HepG2 (cell line): ENCODE measurements around the gene RUSF1. TPM values are rescaled to one million over a fixed set of nuclear protein-coding genes. Genes with fewer than 3 reads are reported as not detected.

Source experiments
- AKAP8 ChIP-seq: sonication (generic); formaldehyde crosslinking; IDR thresholded peaks from 2 replicates; pipeline ENCODE4 v1.5.1; 2020; ENCODE audit warnings: mild to moderate bottlenecking, missing genetic modification reagents
- ELF1 ChIP-seq: sonication (generic); formaldehyde crosslinking; IDR thresholded peaks from 2 replicates; pipeline ENCODE4 v1.4.0; 2020; ENCODE audit warnings: missing genetic modification reagents
- GATA4 ChIP-seq: sonication (generic); IDR thresholded peaks from 2 replicates; pipeline ENCODE4 v1.6.1; 2016; ENCODE audit warnings: antibody characterized with exemption, low read depth, borderline replicate concordance
- GRHL1 ChIP-seq: sonication (generic); formaldehyde crosslinking; conservative IDR thresholded peaks from 2 replicates; pipeline ENCODE4 v1.8.0; 2022; ENCODE audit warnings: missing genetic modification reagents
- KAT8 ChIP-seq: IDR thresholded peaks from 2 replicates; pipeline ENCODE4 v1.6.1; 2016; ENCODE audit warnings: missing genetic modification reagents, missing compliant biosample characterization
- NFE2 ChIP-seq: sonication (generic); formaldehyde crosslinking; IDR thresholded peaks from 2 replicates; pipeline ENCODE4 v1.4.0; 2020; ENCODE audit warnings: missing genetic modification reagents
- NR2C2 ChIP-seq: sonication (generic); formaldehyde crosslinking; IDR thresholded peaks from 2 replicates; pipeline ENCODE4 v1.4.0; 2020; ENCODE audit warnings: missing genetic modification reagents, mild to moderate bottlenecking, moderate library complexity, borderline replicate concordance
- PTBP1 ChIP-seq: fragments of 200-400 bp; formaldehyde crosslinking; IDR thresholded peaks from 2 replicates; pipeline ENCODE4 v1.6.1; 2018; ENCODE audit warnings: low read length, low read depth; ENCODE audit not compliant: poor library complexity, severe bottlenecking
- SKI ChIP-seq: fragments of 450-650 bp; IDR thresholded peaks from one replicate; pipeline ENCODE4 v1.6.1; 2018; ENCODE audit warnings: mild to moderate bottlenecking; ENCODE audit not compliant: partially characterized antibody
- SOX5 ChIP-seq: IDR thresholded peaks from 2 replicates; pipeline ENCODE4 v1.6.1; 2016; ENCODE audit warnings: borderline replicate concordance
- XRCC5 ChIP-seq: fragments of 200-400 bp; formaldehyde crosslinking; optimal IDR thresholded peaks from 2 replicates; pipeline ENCODE3; 2017; ENCODE audit warnings: mild to moderate bottlenecking, low read length
- ZBTB39 ChIP-seq: sonication (generic); formaldehyde crosslinking; IDR thresholded peaks from 2 replicates; pipeline ENCODE4 v1.5.0; 2020; ENCODE audit warnings: missing genetic modification reagents
- ZBTB49 ChIP-seq: sonication (generic); formaldehyde crosslinking; IDR thresholded peaks from 2 replicates; pipeline ENCODE4 v1.4.0; 2020; ENCODE audit warnings: missing genetic modification reagents, borderline replicate concordance
- ZNF143 ChIP-seq: sonication (generic); formaldehyde crosslinking; IDR thresholded peaks from 2 replicates; pipeline ENCODE4 v1.4.0; 2020; ENCODE audit warnings: missing genetic modification reagents
- ZNF264 ChIP-seq: sonication (generic); formaldehyde crosslinking; IDR thresholded peaks from 2 replicates; pipeline ENCODE4 v1.4.0; 2020; ENCODE audit warnings: missing genetic modification reagents
- ZNF569 ChIP-seq: sonication (generic); formaldehyde crosslinking; IDR thresholded peaks from 2 replicates; pipeline ENCODE4 v1.5.0; 2020; ENCODE audit warnings: mild to moderate bottlenecking, missing genetic modification reagents, moderate library complexity, borderline replicate concordance
- ZNF709 ChIP-seq: sonication (generic); formaldehyde crosslinking; IDR thresholded peaks from 2 replicates; pipeline ENCODE4 v1.5.0; 2020; ENCODE audit warnings: mild to moderate bottlenecking, missing genetic modification reagents
- ZUFSP ChIP-seq: sonication (generic); formaldehyde crosslinking; IDR thresholded peaks from 2 replicates; pipeline ENCODE4 v1.9.0; 2021; ENCODE audit warnings: missing genetic modification reagents, mild to moderate bottlenecking, borderline replicate concordance
- polyA plus RNA-seq, 8 experiments: library from polyadenylated mRNA; depleted of rRNA in 3 of 8; stranded (reverse) in 7 of 8; unstranded in 1 of 8; fragments of >200 nt; fragmentation: Illumina TruSeq in 4 of 8; extraction: Trizol in 4 of 8; gene quantifications; 2 replicates each; pipeline versions ENCODE4 v1.2.1 to v1.2.3, GENCODE V29; 2011 to 2016; ENCODE audit warnings: low read depth in 4 of 8, missing spikeins in 1 of 8, mixed read lengths in 1 of 8; ENCODE audit not compliant: insufficient read depth in 1 of 8
- total RNA-seq, 5 experiments: library from RNA; depleted of rRNA; stranded (reverse); fragments of >200 nt; fragmentation: Illumina TruSeq; extraction: Trizol; gene quantifications; 2 replicates each; pipeline ENCODE4 v1.2.3, GENCODE V29; 2016; ENCODE audit warnings: low read depth in 1 of 5

The RUSF1 gene
- total and polyA plus RNA-seq, 2 of the 13 experiments (the other 11 are each of a cell fraction or from before 2014, with no cell fraction given): 40.8 to 50.2 TPM

GRCh38 chr16:31458073-31458843 is 49.9 kb downstream of the RUSF1 start (continued):
- TF ChIP-seq ZUFSP (no peak), ELF1 (peak; percentile 80; the same call in 1 of the 2 replicates), GATA4 (no peak), XRCC5 (peak; percentile 95), ZNF569 (CRISPR knock-in tag) (no peak), ZNF709 (CRISPR knock-in tag) (peak; percentile 81), SKI (peak; percentile 76), ZBTB49 (CRISPR knock-in tag) (no peak), ZNF143 (CRISPR knock-in tag) (peak; percentile 57; the same call in 1 of the 2 replicates), ZBTB39 (CRISPR knock-in tag) (no peak), SOX5 (CRISPR knock-in tag) (peak; percentile 79), NFE2 (no peak), KAT8 (CRISPR knock-in tag) (peak; percentile 92), ZNF264 (CRISPR knock-in tag) (peak; percentile 92), AKAP8 (CRISPR knock-in tag) (peak; percentile 76; the same call in 1 of the 2 replicates), PTBP1 (no peak), GRHL1 (CRISPR knock-in tag) (no peak), NR2C2 (CRISPR knock-in tag) (peak; percentile 69)
